Testis (tissue), 3 donors: Measurements from ENCODE around the gene DMRTA2. TPM values are rescaled to one million over a fixed set of nuclear protein-coding genes. Genes with fewer than 3 reads are reported as not detected.

Source experiments
- DNase-seq: peaks from one replicate; pipeline ENCODE4 v3.0.0-alpha.2; 2019
- H3K27ac ChIP-seq, 2 donors: fragments of 200-600 bp; sonication (generic); one replicate each; pipeline ENCODE4 v1.5.1; 2019
- H3K27me3 ChIP-seq: fragments of 200-600 bp; sonication (generic); one replicate; pipeline ENCODE4 v1.5.1; 2019
- H3K36me3 ChIP-seq: fragments of 200-600 bp; sonication (generic); one replicate; pipeline ENCODE4 v1.5.1; 2017; ENCODE audit warnings: low read depth; ENCODE audit errors: missing control alignments
- H3K4me1 ChIP-seq: fragments of 200-600 bp; sonication (generic); one replicate; pipeline ENCODE4 v1.5.1; 2019
- H3K4me3 ChIP-seq, 2 donors: fragments of 200-600 bp; sonication (generic); one replicate each; pipeline ENCODE4 v1.5.1; 2017 to 2019
- H3K9me3 ChIP-seq: fragments of 200-600 bp; sonication (generic); one replicate; pipeline ENCODE4 v1.5.1; 2017
- POLR2A ChIP-seq: fragments of 450-650 bp; IDR thresholded peaks from one replicate; pipeline ENCODE4 v1.6.1; 2017; ENCODE audit warnings: antibody characterized with exemption, mild to moderate bottlenecking, moderate library complexity
- WGBS, 2 donors: methylation state at CpG; one replicate each; pipeline ENCODE4 v1.1.5; 2018; 5-methylcytosine and 5-hydroxymethylcytosine counted together
- intact Hi-C: fragments of 100-400 bp; cut with DNase I; formaldehyde crosslinking; loops from one replicate; pipeline ENCODE4 v1.15.1; 2023; ENCODE audit warnings: low total_unique reads
- polyA plus RNA-seq: library from polyadenylated mRNA; stranded (reverse); fragments of 350-450 nt; fragmentation: Illumina TruSeq; extraction: RNeasy Lipid Tissue Mini Kit (QIAGEN cat#74804); gene quantifications from one replicate; pipeline ENCODE4 v1.2.3, GENCODE V29; 2014; ENCODE audit warnings: low read depth, low replicate concordance; ENCODE audit not compliant: insufficient read depth
- total RNA-seq, 2 donors: library from RNA; depleted of rRNA; stranded (reverse); fragments of >200 nt; gene quantifications; one replicate each; pipeline ENCODE4 v1.2.3, GENCODE V29; 2016
- TF ChIP-seq, protein P1 (sequence below), 3 experiments: fragments of 450-650 bp in 2 of 3; fragments of 200-600 bp in 1 of 3; sonication (generic) in 1 of 3; IDR thresholded peaks; one replicate each; pipeline ENCODE4 v1.5.1; 2016 to 2019; ENCODE audit warnings: antibody characterized with exemption in 3 of 3, mild to moderate bottlenecking in 2 of 3, moderate library complexity in 1 of 3

Gene DMRTA2
- total and polyA plus RNA-seq, 3 donors from 2014 or later = 1.2 to 5.1 (median 3.5) TPM

- TF ChIP-seq, protein P1, sequence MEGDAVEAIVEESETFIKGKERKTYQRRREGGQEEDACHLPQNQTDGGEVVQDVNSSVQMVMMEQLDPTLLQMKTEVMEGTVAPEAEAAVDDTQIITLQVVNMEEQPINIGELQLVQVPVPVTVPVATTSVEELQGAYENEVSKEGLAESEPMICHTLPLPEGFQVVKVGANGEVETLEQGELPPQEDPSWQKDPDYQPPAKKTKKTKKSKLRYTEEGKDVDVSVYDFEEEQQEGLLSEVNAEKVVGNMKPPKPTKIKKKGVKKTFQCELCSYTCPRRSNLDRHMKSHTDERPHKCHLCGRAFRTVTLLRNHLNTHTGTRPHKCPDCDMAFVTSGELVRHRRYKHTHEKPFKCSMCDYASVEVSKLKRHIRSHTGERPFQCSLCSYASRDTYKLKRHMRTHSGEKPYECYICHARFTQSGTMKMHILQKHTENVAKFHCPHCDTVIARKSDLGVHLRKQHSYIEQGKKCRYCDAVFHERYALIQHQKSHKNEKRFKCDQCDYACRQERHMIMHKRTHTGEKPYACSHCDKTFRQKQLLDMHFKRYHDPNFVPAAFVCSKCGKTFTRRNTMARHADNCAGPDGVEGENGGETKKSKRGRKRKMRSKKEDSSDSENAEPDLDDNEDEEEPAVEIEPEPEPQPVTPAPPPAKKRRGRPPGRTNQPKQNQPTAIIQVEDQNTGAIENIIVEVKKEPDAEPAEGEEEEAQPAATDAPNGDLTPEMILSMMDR (IDR thresholded peaks at IDR 0.05) = no peak
- TF ChIP-seq POLR2A = no peak
- Histone ChIP-seq H3K36me3 (no peaks in the 10 kb centered on the region), H3K9me3 (no peaks in the 10 kb centered on the region), H3K4me3 (peak overlapping the region; percentile 37 to 42), H3K27ac (no peak overlapping the region), H3K27me3 (no peaks in the 10 kb centered on the region), H3K4me1 (no peaks in the 10 kb centered on the region)
- DNase-seq = no peak
- 1 to 7% methylated on average over 7 to 33 of the region's 60 CpGs for WGBS, 2 donors
- intact Hi-C loops = no loop called here
Measured at GRCh38 chr1:50419192-50419906, 3.9 kb downstream of the DMRTA2 start.

- Histone ChIP-seq H3K9me3 (no peaks in the 10 kb centered on the region), H3K4me1 (no peaks in the 10 kb centered on the region), H3K4me3 (peak overlapping the region; percentile 37 to 55), H3K27me3 (no peaks in the 10 kb centered on the region), H3K36me3 (no peaks in the 10 kb centered on the region), H3K27ac (no peak overlapping the region)
- intact Hi-C loops = no loop called here
- TF ChIP-seq, protein P1 (IDR thresholded peaks at IDR 0.05) = no peak
- no peak for TF ChIP-seq POLR2A
- WGBS, 2 donors = 1% methylated on average over 26 of the region's 64 CpGs; no CpG with 5 or more reads in 1 of the 2 donors
- no peak for DNase-seq
Measured at GRCh38 chr1:50418600-50419109, 4.6 kb downstream of the DMRTA2 start.

- Histone ChIP-seq H3K4me3 (peak overlapping the region; percentile 37 to 55), H3K27ac (no peak overlapping the region), H3K27me3 (no peaks in the 10 kb centered on the region), H3K4me1 (no peaks in the 10 kb centered on the region), H3K36me3 (no peaks in the 10 kb centered on the region), H3K9me3 (no peaks in the 10 kb centered on the region)
- TF ChIP-seq, protein P1 (IDR thresholded peaks at IDR 0.05) = no peak
- no peak for TF ChIP-seq POLR2A
- DNase-seq = no peak
- WGBS, 2 donors = 8 to 16% methylated on average over 11 to 20 of the region's 20 CpGs
- intact Hi-C loops = no loop called here
Measured at GRCh38 chr1:50417946-50418599, 5.2 kb downstream of the DMRTA2 start.

GRCh38 chr1:50417507-50417906, 5.7 kb downstream of the DMRTA2 start:
- TF ChIP-seq POLR2A = no peak
- TF ChIP-seq, protein P1 (IDR thresholded peaks at IDR 0.05) = no peak
- no peak for DNase-seq
- H3K9me3 ChIP-seq = no peaks in the 10 kb centered on the region
- H3K4me1 ChIP-seq = no peaks in the 10 kb centered on the region
- H3K4me3 ChIP-seq = no peak overlapping the region
- no peak overlapping the region for H3K27ac ChIP-seq
- intact Hi-C loops = no loop called here
- H3K36me3 ChIP-seq = no peaks in the 10 kb centered on the region
- WGBS, 2 donors = 13 to 18% methylated on average over 19 to 23 of the region's 23 CpGs
- H3K27me3 ChIP-seq = no peaks in the 10 kb centered on the region
